ENCODE measurements around the gene PTH.

DNA sequence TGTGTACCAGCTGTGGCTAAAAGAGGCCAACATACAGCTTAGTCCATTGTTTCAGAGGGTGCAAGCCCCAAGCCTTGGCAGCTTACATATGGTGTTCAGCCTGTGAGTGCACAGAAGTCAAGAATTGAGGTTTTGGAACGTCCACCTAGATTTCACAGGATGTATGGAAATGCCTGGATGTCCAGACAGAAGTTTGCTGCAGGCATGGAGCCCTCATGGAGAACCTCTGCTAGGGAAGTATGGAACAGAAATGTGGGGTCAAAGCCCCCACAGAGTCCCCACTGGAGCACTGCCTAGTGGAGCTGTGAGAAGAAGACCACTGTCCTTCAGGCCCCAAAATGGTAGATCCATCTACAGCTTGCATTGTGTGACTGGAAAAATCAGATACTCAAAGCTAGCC lies 42.2 kb upstream of the PTH start:
- TF ChIP-seq, protein P1, sequence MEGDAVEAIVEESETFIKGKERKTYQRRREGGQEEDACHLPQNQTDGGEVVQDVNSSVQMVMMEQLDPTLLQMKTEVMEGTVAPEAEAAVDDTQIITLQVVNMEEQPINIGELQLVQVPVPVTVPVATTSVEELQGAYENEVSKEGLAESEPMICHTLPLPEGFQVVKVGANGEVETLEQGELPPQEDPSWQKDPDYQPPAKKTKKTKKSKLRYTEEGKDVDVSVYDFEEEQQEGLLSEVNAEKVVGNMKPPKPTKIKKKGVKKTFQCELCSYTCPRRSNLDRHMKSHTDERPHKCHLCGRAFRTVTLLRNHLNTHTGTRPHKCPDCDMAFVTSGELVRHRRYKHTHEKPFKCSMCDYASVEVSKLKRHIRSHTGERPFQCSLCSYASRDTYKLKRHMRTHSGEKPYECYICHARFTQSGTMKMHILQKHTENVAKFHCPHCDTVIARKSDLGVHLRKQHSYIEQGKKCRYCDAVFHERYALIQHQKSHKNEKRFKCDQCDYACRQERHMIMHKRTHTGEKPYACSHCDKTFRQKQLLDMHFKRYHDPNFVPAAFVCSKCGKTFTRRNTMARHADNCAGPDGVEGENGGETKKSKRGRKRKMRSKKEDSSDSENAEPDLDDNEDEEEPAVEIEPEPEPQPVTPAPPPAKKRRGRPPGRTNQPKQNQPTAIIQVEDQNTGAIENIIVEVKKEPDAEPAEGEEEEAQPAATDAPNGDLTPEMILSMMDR (IDR thresholded peaks at IDR 0.05), result no peak
- TF ChIP-seq POLR2A (IDR thresholded peaks at IDR 0.05), result no peak

All from lower leg skin (tissue), 3 donors.